Stomach smooth muscle (tissue), 2 donors: Measurements from ENCODE around the gene ESRP2.

Source experiments
- H3K27ac ChIP-seq: one replicate; pipeline ENCODE4 v1.7.0; 2013; ENCODE audit warnings: mild to moderate bottlenecking, low read length, inconsistent platforms
- H3K27me3 ChIP-seq, 2 donors: one replicate each; pipeline ENCODE4 v1.7.0; 2013; ENCODE audit warnings: low read length in 2 of 2; ENCODE audit not compliant: insufficient read depth in 2 of 2, control insufficient read depth in 1 of 2
- H3K36me3 ChIP-seq, 2 donors: one replicate each; pipeline ENCODE4 v1.7.0; 2013; ENCODE audit warnings: low read length in 2 of 2; ENCODE audit not compliant: control insufficient read depth in 2 of 2, insufficient read depth in 2 of 2
- H3K4me1 ChIP-seq: one replicate; pipeline ENCODE4 v1.7.0; 2013; ENCODE audit warnings: low read length; ENCODE audit not compliant: control insufficient read depth, insufficient read depth
- H3K4me3 ChIP-seq, 2 donors: one replicate each; pipeline ENCODE4 v1.7.0; 2013; ENCODE audit warnings: low read length in 2 of 2
- H3K9ac ChIP-seq, 2 donors: one replicate each; pipeline ENCODE4 v1.7.0; 2013; ENCODE audit warnings: low read length in 2 of 2, mild to moderate bottlenecking in 1 of 2
- H3K9me3 ChIP-seq, 2 donors: one replicate each; pipeline ENCODE4 v1.7.0; 2013; ENCODE audit warnings: low read length in 2 of 2; ENCODE audit not compliant: control insufficient read depth in 2 of 2
- donor health status: healthy.
- donor health status: Pancreatic carcinoma.

ESRP2 gene

DNA sequence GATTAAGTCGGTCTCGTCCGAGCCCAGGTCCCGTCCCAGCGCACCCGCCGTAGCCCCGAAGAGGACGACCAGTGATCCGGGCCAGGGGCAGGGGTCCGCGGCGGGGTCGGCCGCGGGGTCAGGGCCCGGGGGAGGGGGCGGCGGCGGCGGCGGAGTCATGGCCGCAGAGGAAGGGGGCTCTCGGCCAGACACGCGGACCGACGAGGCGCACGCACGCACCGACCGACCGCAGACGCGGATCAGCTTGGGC is at the start of gene ESRP2:
ESRP2 (minus strand) TSS at position 241 of the 250 bp plus-strand sequence; CDS start at position 159, 82 bp downstream.
- Histone ChIP-seq H3K9me3 (no peaks in the 10 kb centered on the region), H3K4me1 (peaks cover 31% of the 10 kb centered on the region), H3K36me3 (no peaks in the 10 kb centered on the region), H3K9ac (peak within 1 kb of the TSS; percentile 22 to 55), H3K27me3 (no peaks in the 10 kb centered on the region), H3K4me3 (peak within 1 kb of the TSS; percentile 84 to 87), H3K27ac (peak within 1 kb of the TSS; percentile 62)

DNA sequence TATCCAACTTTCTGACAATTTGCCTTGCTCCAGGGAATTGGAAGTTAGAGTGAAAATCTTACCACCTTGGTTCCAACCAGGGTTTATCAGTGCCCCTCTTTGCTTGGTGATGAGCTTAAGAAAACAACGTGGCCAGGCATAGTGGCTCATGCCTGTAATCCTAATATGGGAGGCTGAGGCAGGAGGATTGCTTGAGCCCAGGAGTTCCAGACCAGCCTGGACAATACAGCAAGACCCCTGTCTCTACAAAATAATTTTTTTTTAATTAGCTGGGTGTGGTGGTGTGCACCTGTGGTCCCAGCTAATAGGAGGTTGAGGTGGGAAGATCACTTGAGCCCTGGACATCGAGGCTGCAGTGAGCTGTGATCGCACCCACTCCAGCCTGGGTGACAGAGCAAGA is 49.8 kb upstream of the ESRP2 start:
- no peaks in the 10 kb centered on the region for H3K9me3 ChIP-seq
- no peak overlapping the region for H3K27ac ChIP-seq
- H3K27me3 ChIP-seq, result no peaks in the 10 kb centered on the region
- peaks cover 16 to 29% of the 10 kb centered on the region in 2 donors for H3K36me3 ChIP-seq
- peaks cover 19% of the 10 kb centered on the region for H3K4me1 ChIP-seq
- H3K9ac ChIP-seq, result no peak overlapping the region
- H3K4me3 ChIP-seq, result no peak overlapping the region

DNA sequence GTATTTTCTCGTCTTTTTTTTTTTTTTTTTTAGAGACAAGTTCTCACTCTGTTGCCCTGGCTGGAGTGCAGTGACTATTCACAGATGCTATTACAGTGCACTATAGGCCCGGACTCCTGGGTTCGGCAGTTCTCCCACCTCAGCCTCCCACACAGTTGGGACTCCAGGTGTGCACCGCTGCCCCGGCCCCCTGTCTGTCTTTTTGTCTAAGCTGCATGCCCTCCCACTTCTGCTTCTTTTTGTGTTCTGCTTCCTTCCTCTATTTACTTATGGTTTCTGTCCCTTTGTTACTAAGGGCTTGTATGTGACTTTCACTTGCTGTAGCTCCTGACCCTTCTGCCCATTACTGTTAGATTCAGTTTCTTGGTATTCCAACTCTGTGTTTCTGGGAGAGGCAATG is 48.9 kb upstream of the ESRP2 start:
- Histone ChIP-seq H3K9ac (no peak overlapping the region), H3K27ac (no peak overlapping the region), H3K4me1 (peaks cover 19% of the 10 kb centered on the region), H3K36me3 (peaks cover 13 to 28% of the 10 kb centered on the region in 2 donors), H3K4me3 (no peak overlapping the region), H3K9me3 (no peaks in the 10 kb centered on the region), H3K27me3 (no peaks in the 10 kb centered on the region)

DNA sequence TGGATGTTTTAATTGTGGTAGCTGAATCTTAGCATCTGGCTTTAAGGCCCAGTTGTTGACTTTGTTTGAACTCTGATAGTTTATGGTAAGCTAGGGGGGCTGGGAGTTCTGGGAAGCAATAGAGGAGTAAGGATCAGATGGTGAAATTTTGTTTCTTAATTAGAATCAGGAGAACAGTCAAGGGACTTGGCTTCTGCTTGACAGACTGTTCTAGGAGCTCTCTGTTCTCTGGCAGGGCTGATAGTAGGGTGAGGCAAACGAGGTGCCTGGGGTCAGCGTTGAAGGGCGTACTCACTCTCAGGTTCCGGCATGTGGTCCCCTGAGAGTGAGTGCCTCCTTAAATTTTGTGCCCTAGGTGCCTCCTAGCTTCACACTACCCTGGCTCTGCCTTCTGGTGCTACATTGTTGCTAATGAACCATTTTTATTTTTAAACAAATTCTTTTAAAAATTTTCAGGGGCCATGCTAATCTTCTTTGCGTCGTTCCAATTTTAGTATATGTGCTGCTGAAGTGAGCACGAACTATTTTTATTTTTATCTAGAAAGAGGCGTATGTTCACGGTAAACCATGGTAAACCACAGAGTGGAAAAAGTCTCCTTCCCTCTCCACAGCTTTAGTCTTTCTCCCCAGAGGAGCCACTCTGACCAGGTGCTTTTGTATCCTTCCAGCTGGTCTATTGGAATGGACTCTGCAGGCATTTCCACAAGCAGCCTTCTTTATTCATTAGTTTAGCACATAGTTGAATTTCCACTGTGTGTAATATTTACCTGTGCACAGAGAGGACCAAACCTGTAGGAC is 48.1 kb upstream of the ESRP2 start:
- Histone ChIP-seq H3K9me3 (no peaks in the 10 kb centered on the region), H3K4me1 (peaks cover 19% of the 10 kb centered on the region), H3K9ac (no peak overlapping the region), H3K27ac (no peak overlapping the region), H3K27me3 (no peaks in the 10 kb centered on the region), H3K36me3 (peaks cover 13 to 30% of the 10 kb centered on the region in 2 donors), H3K4me3 (no peak overlapping the region)

GRCh38 chr16:68283346-68283745 is 47.4 kb upstream of the ESRP2 start:
- H3K4me1 ChIP-seq, result peaks cover 19% of the 10 kb centered on the region
- no peaks in the 10 kb centered on the region for H3K27me3 ChIP-seq
- H3K4me3 ChIP-seq, result no peak overlapping the region
- no peak overlapping the region for H3K9ac ChIP-seq
- no peaks in the 10 kb centered on the region for H3K9me3 ChIP-seq
- no peak overlapping the region for H3K27ac ChIP-seq
- H3K36me3 ChIP-seq, result peaks cover 13 to 30% of the 10 kb centered on the region in 2 donors

DNA sequence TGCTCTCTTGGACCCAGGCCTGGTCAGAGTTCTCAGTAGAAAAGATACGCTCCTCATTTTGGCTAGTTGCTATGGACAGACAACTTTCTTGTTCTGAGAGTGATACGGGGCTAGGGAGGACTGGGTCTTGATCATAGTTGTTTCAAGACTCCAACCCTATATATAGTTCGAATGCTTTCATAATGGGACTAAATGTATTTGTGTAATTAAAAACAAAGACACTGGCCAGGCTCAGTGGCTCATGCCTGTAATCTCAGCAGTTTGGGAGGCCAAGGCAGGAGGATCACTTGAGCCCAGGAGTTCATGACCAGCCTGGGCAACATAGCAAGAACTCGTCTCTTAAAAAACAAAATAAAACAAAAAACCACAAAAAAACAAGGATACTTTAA is 46.1 kb upstream of the ESRP2 start:
- Histone ChIP-seq H3K9me3 (no peaks in the 10 kb centered on the region), H3K36me3 (peaks cover 3 to 20% of the 10 kb centered on the region in 2 donors), H3K4me3 (no peak overlapping the region), H3K27me3 (no peaks in the 10 kb centered on the region), H3K27ac (no peak overlapping the region), H3K4me1 (peaks cover 9% of the 10 kb centered on the region), H3K9ac (no peak overlapping the region)

DNA sequence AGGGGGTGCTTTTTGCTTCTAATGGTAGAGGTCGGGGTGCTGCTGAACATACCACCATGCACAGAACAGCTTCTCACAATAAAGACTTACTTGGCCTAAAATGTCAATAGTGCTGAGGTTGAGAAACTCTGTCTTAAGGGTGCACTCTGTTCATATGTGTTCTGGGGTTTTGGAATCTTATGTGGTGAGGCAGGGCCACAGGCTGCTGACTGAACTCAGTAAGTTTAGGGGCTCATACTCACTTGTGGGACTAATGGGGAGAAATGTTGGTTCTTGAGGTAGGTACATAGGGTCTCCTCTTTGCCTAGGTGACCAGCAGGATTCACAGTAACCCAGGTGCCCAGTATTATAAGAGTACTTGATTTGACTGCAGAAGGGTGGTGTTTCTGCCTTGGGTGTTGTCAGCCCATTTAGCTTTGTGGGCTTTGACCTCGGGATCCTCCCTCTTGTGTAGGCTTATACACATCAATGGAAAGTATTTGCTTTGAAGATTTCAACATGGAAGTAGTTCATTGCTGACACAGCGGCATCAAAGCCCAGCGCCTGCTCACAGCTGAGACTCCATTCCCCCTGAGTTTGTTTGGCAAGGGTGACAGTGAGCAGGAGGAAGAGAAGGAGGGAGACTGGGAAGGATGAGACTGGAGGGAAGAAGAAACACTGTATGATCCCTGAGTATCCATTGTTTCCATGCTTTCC is 45.6 kb upstream of the ESRP2 start:
- H3K27ac ChIP-seq, result no peak overlapping the region
- H3K4me1 ChIP-seq, result peaks cover 11% of the 10 kb centered on the region
- peaks cover under 1 to 20% of the 10 kb centered on the region in 2 donors for H3K36me3 ChIP-seq
- no peaks in the 10 kb centered on the region for H3K9me3 ChIP-seq
- no peak overlapping the region for H3K4me3 ChIP-seq
- H3K27me3 ChIP-seq, result no peaks in the 10 kb centered on the region
- H3K9ac ChIP-seq, result no peak overlapping the region

DNA sequence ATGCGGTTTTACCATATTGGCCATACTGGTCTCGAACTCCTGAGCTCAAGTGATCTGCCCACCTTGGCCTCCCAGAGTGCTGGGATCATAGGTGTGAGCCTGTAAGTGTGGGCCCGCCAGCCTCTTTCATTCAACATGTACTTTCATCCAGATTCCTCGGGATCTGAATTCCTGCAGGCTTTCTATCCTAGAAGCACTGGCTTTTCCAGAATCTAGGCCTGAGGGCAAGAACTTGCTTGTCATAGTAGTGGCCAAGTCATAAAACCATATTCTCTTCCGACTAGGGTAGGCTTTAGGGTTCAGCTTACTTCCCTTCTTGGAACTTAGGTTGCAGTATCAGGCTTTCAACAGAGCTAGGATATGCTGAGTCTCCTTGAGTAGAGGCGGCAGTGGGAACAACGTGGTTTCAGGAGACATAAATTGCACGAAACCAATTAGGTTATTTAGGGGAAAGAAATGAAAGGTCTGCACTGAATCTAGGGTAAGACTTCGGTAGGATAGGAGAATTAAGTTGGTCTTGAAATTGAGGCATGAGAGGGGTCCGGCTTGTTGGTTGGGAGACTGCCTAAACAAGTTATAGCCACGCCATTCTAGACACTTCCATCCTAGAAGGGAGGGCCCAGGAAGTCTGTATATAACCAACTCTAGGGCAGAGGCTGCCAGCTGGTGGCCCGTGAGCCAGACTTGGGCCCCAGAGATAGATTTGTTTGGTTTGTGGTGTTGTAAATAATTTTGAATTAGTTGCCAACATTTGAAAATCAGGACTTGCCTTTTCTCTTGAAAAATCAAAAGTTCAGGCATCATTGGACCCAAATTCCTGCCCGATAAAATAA is 44.0 kb upstream of the ESRP2 start:
- no peak overlapping the region for H3K4me3 ChIP-seq
- no peak overlapping the region for H3K27ac ChIP-seq
- H3K36me3 ChIP-seq, result peaks cover 0 to 17% of the 10 kb centered on the region in 2 donors
- no peaks in the 10 kb centered on the region for H3K27me3 ChIP-seq
- no peaks in the 10 kb centered on the region for H3K9me3 ChIP-seq
- H3K4me1 ChIP-seq, result peaks cover 10% of the 10 kb centered on the region
- no peak overlapping the region for H3K9ac ChIP-seq

GRCh38 chr16:68276223-68276622 is 40.3 kb upstream of the ESRP2 start:
- Histone ChIP-seq H3K27me3 (no peaks in the 10 kb centered on the region), H3K36me3 (peaks cover 3 to 14% of the 10 kb centered on the region in 2 donors)

GRCh38 chr16:68275611-68276191 is 39.8 kb upstream of the ESRP2 start:
- Histone ChIP-seq H3K36me3 (peaks cover 3 to 14% of the 10 kb centered on the region in 2 donors), H3K4me1 (peaks cover 17% of the 10 kb centered on the region), H3K9ac (no peak overlapping the region), H3K27ac (peak overlapping the region; percentile 64), H3K27me3 (no peaks in the 10 kb centered on the region), H3K9me3 (no peaks in the 10 kb centered on the region), H3K4me3 (peak overlapping the region; percentile 29 to 41)

More at GRCh38 chr16:68276223-68276622, 40.3 kb upstream of the ESRP2 start:
- peak overlapping the region; percentile 64 for H3K27ac ChIP-seq
- peaks cover 16% of the 10 kb centered on the region for H3K4me1 ChIP-seq
- H3K9ac ChIP-seq, result no peak overlapping the region
- H3K9me3 ChIP-seq, result no peaks in the 10 kb centered on the region
- H3K4me3 ChIP-seq, result peak overlapping the region; percentile 29 to 41
